Activated T-helper 1 cell treated with anti-CD3 and anti-CD28 coated beads, Interleukin-12 subunit alpha, Interleukin-12 subunit beta, Interleukin-2, Interleukin-4 antibody, amounts not matched to agents 30 ng/mL and 10 ng/mL and 1 ng/mL, durations not matched to agents 14 hours and 24 hours and 36 hours (primary cell): ENCODE results near the gene RBBP4. TPM values are rescaled to one million over a fixed set of nuclear protein-coding genes. Genes with fewer than 3 reads are reported as not detected.
A peak's percentile ranks its signal among the peaks of the same experiment; 100 is the strongest.

Experiments
- DNase-seq: peaks from one replicate; pipeline ENCODE4 v3.0.0; 2021; ENCODE audit warnings: low spot score
- H3K27ac Mint-ChIP-seq: one replicate; pipeline ENCODE4 v1.8.0; 2021; ENCODE audit warnings: mild to moderate bottlenecking, mixed read lengths
- H3K27me3 Mint-ChIP-seq: one replicate; pipeline ENCODE4 v1.8.0; 2022; ENCODE audit warnings: mild to moderate bottlenecking, moderate library complexity, mixed read lengths; ENCODE audit not compliant: insufficient read depth
- H3K36me3 Mint-ChIP-seq: one replicate; pipeline ENCODE4 v1.8.0; 2021; ENCODE audit warnings: low read depth, mixed read lengths
- H3K4me1 Mint-ChIP-seq: one replicate; pipeline ENCODE4 v1.8.0; 2021; ENCODE audit warnings: low read depth, mixed read lengths
- H3K4me3 Mint-ChIP-seq: one replicate; pipeline ENCODE4 v1.8.0; 2021; ENCODE audit warnings: mild to moderate bottlenecking, moderate library complexity, mixed read lengths
- H3K9me3 Mint-ChIP-seq: one replicate; pipeline ENCODE4 v1.8.0; 2021; ENCODE audit warnings: mixed read lengths
- intact Hi-C: fragments of 100-400 bp; cut with micrococcal nuclease; formaldehyde crosslinking; loops from one replicate; pipeline ENCODE4 v1.15.1; 2024
- total RNA-seq: library from RNA; stranded (reverse); gene quantifications from 2 replicates; pipeline ENCODE4 v1.2.3, GENCODE V29; 2022

Gene RBBP4
- total RNA-seq, 1 donor from 2014 or later: 315 TPM

GRCh38 chr1:32724678-32725614 is 73.9 kb downstream of the RBBP4 start:
- H3K4me3 Mint-ChIP-seq: no peak overlapping the region
- no peaks in the 10 kb centered on the region for H3K9me3 Mint-ChIP-seq
- peaks cover 17% of the 10 kb centered on the region for H3K4me1 Mint-ChIP-seq
- peaks cover 21% of the 10 kb centered on the region for H3K27me3 Mint-ChIP-seq
- peak overlapping the region; percentile 32 for H3K27ac Mint-ChIP-seq
- DNase-seq: peak; percentile 21
- intact Hi-C loops: no loop called here
- H3K36me3 Mint-ChIP-seq: no peaks in the 10 kb centered on the region

DNA sequence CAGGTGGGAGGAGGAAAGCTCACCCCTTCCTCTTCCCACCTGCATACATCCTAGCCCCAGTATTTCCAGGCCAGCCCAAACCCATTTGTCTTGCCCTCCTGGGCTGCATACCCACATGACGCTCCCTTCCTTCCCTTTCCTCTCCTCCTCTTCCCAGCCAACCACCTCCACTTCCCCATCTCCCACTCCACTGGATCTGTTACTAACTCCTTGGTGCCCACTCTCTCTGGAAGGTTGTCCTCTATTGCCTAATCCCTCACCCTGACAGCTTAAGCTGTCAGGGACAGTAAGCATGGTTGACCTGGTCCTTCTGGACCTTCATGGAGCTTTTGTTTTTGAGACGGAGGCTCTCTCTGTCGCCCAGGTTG is 74.6 kb downstream of the RBBP4 start:
- peaks cover 18% of the 10 kb centered on the region for H3K27me3 Mint-ChIP-seq
- no peak for DNase-seq
- H3K4me3 Mint-ChIP-seq: no peak overlapping the region
- no peak overlapping the region for H3K27ac Mint-ChIP-seq
- intact Hi-C loops: no loop called here
- no peaks in the 10 kb centered on the region for H3K36me3 Mint-ChIP-seq
- H3K9me3 Mint-ChIP-seq: no peaks in the 10 kb centered on the region
- peaks cover 17% of the 10 kb centered on the region for H3K4me1 Mint-ChIP-seq

- Mint-ChIP-seq H3K4me1 (peaks cover 27% of the 10 kb centered on the region), H3K27ac (no peak overlapping the region), H3K4me3 (no peak overlapping the region), H3K36me3 (no peaks in the 10 kb centered on the region), H3K9me3 (no peaks in the 10 kb centered on the region), H3K27me3 (peaks cover 8% of the 10 kb centered on the region)
- DNase-seq: no peak
- intact Hi-C loops: no loop called here
Observed at GRCh38 chr1:32727876-32728275, 76.9 kb downstream of the RBBP4 start.

GRCh38 chr1:32728413-32729077 is 77.5 kb downstream of the RBBP4 start:
- Mint-ChIP-seq H3K4me3 (no peak overlapping the region), H3K27me3 (peaks cover 10% of the 10 kb centered on the region), H3K9me3 (no peaks in the 10 kb centered on the region), H3K36me3 (no peaks in the 10 kb centered on the region), H3K27ac (no peak overlapping the region), H3K4me1 (peaks cover 28% of the 10 kb centered on the region)
- intact Hi-C loops: no loop called here
- no peak for DNase-seq

DNA sequence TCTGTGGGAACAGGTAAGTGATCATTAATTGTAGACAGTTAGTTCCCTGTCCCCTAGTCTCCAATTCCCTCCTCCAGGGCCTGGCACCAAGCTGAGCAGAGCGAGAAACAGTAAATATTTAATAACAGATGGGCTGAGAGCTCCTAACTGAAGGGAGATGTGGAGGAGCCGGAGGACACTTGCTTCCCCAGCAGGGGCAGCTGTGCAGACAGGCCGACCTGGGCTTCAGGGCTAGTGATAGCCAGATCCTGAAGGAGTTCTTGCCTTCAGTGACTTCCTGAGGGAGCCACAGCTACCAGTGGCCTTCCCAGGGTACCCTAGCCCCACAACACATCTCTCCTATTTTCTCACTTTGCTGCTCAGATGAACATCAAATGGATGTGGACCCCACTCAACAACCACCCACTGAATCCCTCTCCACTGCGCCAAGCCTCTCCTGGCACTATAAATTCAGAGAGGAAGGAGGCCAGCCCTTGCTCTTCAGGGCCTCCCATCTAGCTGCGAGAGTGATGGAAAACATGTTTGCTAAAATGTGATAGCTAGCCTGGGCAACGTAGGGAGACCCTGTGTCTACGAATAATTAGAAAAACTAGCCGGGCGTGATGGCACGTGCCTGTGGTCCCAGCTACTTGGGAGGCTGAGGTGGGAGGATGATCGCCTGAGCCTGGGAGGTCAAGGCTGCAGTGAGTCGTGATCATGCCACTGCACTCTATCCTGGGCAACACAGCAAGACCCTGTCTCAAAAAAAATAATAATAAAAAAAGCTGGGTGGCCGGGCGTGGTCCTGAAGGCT is 78.4 kb downstream of the RBBP4 start:
- Mint-ChIP-seq H3K27ac (no peak overlapping the region), H3K36me3 (no peaks in the 10 kb centered on the region), H3K4me1 (peaks cover 33% of the 10 kb centered on the region), H3K4me3 (no peak overlapping the region), H3K27me3 (peaks cover 10% of the 10 kb centered on the region), H3K9me3 (no peaks in the 10 kb centered on the region)
- DNase-seq: no peak
- intact Hi-C loops: no loop called here

GRCh38 chr1:32733582-32734321 is 82.7 kb downstream of the RBBP4 start:
- no peak for DNase-seq
- Mint-ChIP-seq H3K4me3 (no peak overlapping the region), H3K27me3 (peaks cover 8% of the 10 kb centered on the region), H3K36me3 (no peaks in the 10 kb centered on the region), H3K27ac (no peak overlapping the region), H3K9me3 (no peaks in the 10 kb centered on the region), H3K4me1 (peaks cover 19% of the 10 kb centered on the region)
- intact Hi-C loops: no loop called here

Other genes with a start within 250 kb of the RBBP4 start
- not detected in 2 replicates for gene ZBTB8B, start 186.1 kb upstream of the RBBP4 start, total RNA-seq
- gene ZBTB8A, start 111.8 kb upstream of the RBBP4 start, total RNA-seq: 0.17 and 0.41 TPM in 2 replicates
- 49.7 and 53.3 TPM in 2 replicates for gene ZBTB8OS, start 658 bp upstream of the RBBP4 start, total RNA-seq
- 0.05 TPM in 1 of 2 replicates, not detected in the other for gene SYNC, start 51.6 kb downstream of the RBBP4 start, total RNA-seq
- gene YARS1, start 166.2 kb downstream of the RBBP4 start, total RNA-seq: 205 and 225 TPM in 2 replicates
- 48.8 and 55.8 TPM in 2 replicates for gene S100PBP, start 166.4 kb downstream of the RBBP4 start, total RNA-seq
- not detected in 2 replicates for gene FNDC5, start 219.7 kb downstream of the RBBP4 start, total RNA-seq
- 0.20 TPM in 1 of 2 replicates, not detected in the other for gene HPCA, start 235.3 kb downstream of the RBBP4 start, total RNA-seq